SIG-M5 (cell line): Measurements from ENCODE around the gene DLK2.
"Not testable (repeated sequence)": the region's sequence is repeated elsewhere in the genome, so short reads cannot be mapped to it uniquely, and the experiment has no call there.

Experiments
- DNase-seq: peaks from one replicate; lab custom pipeline; 2025; lab: John Stamatoyannopoulos, UW

Gene DLK2

DNA sequence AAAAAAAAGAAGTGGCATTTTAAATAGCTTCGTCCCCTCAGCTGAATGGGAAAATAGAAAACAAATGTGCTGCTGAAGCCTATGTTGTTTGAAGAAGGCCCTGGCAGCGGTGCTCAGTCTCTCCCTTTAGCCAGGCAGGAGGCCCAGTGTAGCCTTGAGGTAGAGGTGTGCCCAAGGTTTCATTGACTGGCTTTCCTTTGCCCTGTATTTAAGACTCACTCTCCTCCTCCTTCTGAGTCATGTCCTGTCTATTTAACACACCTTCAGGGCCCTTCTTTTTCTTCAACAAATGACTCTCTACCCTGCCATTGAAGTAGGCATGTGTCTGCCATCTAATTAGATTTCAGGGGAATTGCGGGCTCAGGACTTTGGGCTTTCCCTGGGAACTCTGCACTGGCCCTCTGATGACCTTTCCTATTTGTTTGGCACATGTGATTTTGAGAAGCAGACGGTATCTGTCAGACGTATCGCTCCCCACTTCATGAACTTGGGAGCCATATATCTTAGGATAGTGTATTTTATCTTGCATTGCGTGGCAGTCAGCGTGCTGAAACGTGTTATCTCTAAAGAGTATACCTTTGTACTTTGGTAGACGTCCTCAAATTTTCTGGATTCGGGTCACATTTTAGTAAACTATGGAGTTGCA lies 26.4 kb upstream of the DLK2 start:
- no peak for DNase-seq

- DNase-seq: peak; percentile 47
These were observed 25.7 kb upstream of the DLK2 start for GRCh38 chr6:43481075-43481474.

DNA sequence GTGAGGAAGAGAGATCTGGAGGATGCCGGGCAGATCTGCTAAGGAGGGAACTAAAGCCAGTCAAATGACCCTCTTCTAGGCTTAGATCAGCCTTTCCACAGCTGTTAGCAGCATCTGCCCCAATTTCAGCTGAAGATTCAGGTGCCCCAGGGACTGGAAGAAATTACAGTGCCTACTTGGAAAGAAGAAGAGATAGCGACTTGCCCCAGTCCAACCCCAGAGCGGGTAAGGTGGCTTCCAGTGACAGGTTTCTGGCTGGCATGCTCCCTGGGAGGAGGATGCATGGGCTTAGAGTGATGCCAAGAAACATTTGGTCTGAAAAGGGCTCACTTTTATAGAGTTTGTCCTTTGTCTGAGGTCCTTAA lies 22.6 kb upstream of the DLK2 start:
- DNase-seq: no peak

GRCh38 chr6:43477235-43478007 lies 22.1 kb upstream of the DLK2 start, which contains the start of gene TJAP1:
Gene TJAP1, plus strand, starts transcription at chr6:43477570. Its CDS starts 21,432 bp downstream, at chr6:43499002.
- no peak for DNase-seq

DNA sequence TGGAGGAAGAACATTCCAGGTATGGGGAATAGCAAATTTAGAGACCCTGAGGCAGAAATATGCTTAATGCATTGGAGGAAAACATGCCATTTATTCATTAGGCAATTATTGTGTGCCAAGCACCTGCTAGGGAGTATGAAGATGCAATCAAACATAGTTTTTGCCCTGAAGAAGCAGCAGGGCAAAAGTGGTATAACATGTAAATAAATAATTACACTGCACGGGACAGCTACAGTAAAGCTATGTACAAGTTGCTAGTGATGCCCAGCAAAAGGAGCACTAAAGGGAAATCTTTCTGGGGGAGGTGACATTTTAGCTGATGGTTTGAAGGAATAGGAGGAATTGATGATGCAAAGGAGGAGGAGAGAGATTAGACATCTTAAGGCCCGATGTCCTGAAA lies 21.4 kb upstream of the DLK2 start:
- no peak for DNase-seq

DNA sequence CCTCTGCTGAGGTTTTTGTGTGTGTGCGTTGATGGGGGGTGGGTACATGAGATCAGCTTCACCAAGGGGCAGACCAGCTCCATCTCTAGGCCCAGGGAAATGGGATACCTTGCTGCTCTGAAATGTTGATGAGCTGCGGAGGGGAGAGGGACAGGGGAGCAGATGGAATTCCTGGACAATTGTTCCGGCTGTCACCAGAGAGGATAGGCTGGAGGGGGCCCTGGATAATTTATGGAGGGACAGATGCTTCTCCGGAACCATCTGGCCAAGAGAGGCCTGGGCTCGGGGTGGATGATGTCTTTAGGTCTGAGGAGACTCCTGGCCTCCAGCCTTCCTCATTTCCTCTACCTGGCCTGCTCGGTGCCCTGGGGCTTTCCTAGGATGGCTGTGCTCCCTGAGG lies 20.2 kb upstream of the DLK2 start:
- no peak for DNase-seq

GRCh38 chr6:43472515-43472914 lies 17.2 kb upstream of the DLK2 start:
- no peak for DNase-seq

DNA sequence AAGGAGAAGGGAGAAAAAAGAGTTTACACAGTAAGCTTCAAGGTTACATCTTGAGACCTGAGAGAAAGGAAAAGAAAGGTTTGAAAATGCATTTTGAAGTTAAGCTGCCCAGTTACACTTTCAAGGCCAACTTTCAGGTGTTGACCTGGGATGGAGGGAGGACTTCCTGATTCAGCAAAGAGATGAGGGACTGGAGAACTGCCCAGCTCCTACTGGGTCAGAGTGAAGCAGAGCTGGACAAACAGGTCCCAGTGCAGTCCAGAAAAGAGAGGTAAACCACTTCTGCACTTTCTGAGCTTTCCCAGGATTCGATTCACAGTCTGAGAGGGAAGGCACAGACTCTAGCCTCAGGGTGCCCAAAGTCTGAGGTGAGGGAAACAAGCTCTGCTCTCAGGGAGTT lies 16.1 kb upstream of the DLK2 start:
- no peak for DNase-seq

GRCh38 chr6:43469947-43470346 lies 14.6 kb upstream of the DLK2 start:
- DNase-seq: no peak

DNA sequence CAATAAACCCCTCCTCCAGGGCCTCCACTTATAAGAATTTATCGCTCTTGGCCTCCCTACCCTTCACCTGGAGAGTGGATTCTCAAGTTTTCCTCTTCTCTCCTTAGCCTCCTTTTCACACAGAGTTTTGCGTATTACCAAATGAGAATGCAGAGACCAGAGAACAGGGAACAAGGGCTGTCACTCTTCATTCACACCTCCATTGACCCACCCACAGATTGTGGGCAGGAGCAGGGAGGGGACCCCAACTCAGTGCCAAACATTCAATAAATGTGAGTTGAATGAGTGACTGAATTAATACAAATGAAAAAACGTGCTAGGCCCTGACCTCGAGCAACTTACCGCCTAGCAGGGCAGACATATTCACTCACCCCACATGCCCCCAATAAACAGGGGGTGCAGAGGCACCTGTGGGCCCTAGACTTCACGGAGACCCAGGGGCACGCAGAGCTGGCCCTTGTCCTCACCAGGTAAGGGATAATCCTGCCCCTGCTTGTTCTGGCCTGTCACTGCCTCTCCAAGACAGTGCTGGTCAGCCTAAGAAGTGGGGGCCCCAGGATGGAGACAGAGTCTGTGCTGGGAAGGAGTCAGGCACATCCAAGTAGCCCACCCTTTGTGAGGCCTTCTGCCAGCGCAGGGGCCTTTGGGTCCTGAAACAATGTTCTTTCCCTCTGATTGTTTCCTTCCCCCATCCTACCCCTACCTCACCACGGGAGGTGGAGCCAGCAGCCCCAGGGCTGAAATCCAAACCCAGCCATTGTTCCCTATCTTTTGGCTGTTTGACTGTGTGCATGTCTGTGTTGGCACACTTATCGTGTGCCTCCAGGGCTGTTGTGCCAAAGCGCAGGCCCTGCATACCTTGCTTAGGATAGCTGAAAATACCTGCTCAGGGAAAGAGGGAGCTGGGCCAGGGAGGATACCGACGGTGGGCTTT lies 13.7 kb upstream of the DLK2 start:
- DNase-seq: no peak

DNA sequence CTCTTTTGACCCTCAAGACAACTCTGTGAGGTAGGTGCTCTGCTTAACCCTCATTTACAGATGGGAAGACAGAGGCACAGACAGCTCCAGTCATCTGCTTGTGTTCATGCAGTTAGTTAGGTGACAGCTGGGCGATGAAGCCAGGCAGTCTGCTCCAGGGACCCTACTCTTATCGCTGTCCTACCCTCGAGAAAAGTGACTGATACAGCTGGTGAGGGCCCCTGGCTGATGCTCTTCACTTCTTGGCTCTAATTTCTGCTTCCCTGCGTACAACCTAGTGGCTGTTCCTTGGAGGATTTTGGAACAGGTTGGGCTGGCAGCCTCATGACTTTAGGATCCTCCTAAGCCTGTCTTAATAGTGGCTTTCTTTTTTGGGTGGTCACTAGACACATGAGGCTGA lies 12.9 kb upstream of the DLK2 start:
- DNase-seq: no peak

DNA sequence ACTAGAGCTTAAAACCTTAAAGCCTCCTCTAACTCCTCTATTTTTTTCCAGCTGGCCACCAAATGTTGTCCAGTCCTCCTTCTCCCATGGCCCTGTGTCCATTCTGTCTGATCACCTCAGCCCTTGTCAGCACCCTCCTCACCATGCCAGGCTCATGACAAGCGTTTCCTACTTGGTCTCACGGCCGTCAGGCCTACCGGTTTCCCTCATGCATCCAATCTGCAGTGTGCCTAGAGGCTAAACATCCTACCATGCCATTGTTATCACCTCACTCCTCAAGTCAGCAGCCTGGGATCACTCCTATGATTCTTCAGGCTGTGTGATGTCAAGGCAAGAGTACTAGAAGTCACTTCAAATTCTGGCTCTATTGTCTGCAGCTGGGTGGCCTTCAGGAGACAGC lies 12.4 kb upstream of the DLK2 start:
- no peak for DNase-seq

- not testable (repeated sequence) for DNase-seq
These were observed 11.9 kb upstream of the DLK2 start for GRCh38 chr6:43467265-43467664.

- DNase-seq: no peak
These were observed 10.6 kb upstream of the DLK2 start for GRCh38 chr6:43465948-43466347.

DNA sequence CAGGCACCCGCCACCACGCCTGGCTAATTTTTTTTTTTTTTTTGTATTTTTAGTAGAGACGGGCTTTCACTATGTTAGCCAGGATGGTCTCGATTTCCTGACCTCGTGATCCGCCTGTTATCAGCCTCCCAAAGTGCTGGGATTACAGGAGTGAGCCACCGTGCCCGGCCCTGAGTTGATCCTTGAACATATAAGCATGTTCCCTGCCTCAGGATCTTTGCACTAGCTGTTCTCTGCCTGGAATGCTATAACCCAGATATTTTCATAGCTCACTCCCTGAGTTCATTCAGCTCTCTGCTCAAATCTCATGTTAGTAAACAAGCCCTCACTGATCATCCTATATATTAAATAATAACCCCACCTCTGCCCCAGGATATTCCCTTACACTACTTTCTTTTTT lies 9.0 kb upstream of the DLK2 start:
- DNase-seq: no peak

- no peak for DNase-seq
These were observed 6.6 kb upstream of the DLK2 start for GRCh38 chr6:43461936-43462335.

DNA sequence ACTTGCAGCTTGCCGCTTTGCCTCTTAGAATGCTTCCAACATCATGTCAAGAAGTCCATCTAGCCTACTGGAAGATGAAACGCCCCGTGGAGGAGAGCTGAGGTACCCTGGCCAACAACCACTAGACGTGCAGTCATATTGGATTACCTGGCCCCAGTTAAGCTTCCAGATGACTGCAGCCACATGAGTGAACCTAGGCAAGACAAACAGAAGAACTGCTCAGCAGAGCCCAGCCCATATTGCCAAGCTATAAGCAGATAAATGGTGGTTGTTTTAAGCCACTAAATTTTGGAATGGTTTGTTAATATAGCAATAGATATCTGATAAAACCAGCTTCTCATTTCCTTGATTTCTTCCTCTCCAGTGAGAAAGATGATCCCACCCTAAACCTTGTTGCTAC lies 4.7 kb upstream of the DLK2 start:
- DNase-seq: no peak

- DNase-seq: no peak
These were observed 4.2 kb upstream of the DLK2 start for GRCh38 chr6:43459535-43459934.

- DNase-seq: not testable (repeated sequence)
These were observed 2.8 kb upstream of the DLK2 start for GRCh38 chr6:43458154-43458553.

DNA sequence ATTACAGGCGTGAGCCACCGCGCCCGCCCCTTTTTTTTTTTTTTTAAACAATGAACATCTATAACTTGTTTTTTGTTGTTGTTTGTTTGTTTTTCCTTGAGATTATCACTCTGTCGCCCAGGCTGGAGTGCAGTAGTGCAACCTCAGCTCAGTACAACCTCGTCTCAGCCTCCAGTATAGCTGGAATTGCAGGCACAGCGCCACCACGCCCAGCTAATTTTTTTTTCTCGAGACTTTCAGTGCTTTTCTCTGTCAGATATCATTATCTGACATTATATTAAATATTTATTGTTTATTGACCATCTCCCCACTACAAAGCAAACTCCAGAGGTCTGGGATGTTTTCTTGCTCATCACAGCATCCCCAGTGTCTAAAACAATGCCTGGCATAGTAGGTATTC lies 2.3 kb upstream of the DLK2 start:
- no peak for DNase-seq

DNA sequence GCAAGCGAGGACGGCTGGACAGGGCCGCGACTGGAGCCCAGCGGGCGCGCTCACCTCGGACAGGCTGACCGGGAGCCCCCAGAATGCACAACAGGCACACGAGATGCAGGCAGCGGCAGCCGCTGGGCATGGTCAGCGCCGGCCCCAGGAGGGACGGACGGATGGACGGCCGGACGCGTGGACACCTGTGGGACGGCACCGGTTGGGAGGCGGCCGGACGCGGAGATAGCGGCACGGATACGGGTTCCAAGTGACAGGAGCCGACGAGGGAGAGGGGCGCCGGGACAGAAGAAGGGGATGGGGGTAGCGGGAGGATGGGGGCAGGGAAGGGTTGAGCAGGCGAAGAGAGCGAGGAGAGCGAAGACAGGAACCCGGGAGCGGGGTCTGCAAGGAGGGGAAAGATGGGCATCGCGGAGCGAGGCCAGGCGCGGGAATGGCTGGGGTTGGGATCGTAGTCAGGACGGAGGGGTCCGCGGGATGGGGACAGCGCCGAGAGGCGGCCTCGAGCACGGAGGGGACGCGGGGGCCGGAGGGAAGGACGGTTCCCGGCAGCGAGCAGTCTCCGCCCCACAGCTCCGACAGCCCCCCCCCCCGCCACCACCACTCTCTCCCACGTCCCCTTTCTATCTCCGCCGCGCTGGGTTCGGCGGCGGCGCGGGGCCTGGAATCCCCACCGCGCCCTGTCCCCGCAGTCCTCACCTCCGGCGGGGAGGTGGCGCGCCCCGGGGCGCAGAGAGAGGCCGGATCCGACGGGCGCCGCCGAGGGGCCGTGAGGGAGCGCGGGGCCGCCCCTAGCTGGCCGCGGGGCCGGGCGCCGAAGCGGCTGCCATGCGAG lies 435 bp downstream of the DLK2 start:
- DNase-seq: no peak

DNA sequence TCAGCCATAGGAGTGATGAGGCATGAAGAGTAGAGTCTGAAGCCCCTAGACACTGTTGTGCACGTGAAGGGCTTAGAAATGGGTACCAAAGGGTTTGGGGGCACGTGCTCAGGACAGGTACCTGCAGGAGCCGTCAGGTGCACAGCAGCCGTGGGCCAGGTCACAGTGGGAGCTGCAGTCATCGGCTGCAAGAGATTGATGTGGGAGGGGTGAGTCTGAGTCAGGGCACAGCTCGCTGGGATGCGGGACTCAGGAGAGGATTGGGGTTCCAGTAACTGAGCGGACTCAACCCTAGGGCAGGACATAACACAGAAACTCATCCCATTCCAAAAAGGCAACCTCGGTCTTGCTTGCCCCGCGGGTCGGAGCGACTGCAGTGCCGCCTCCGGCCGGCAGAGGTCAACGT lies 1.1 kb downstream of the DLK2 start:
- DNase-seq: no peak
